ENCODE data around the gene SPINK6.

Gene SPINK6

GRCh38 chr5:148238418-148238794 is 35.6 kb downstream of the SPINK6 start, which contains the start of gene MARCOL:
MARCOL (plus strand) TSS chr5:148238525; CDS start chr5:148238598, 73 bp downstream.
- Mint-ChIP-seq H3K4me1 (ENCODE audit: low read depth in 2 of 2) (no peaks in the 10 kb centered on the region), H3K36me3 (ENCODE audit: insufficient read depth) (no peaks in the 10 kb centered on the region), H3K27me3 (no peaks in the 10 kb centered on the region), H3K27ac (no peak within 1 kb of the TSS), H3K4me3 (no peak within 1 kb of the TSS), H3K9me3 (no peaks in the 10 kb centered on the region)
- ATAC-seq (replicated peaks) (no peak), DNase-seq (no peak)

GRCh38 chr5:148248894-148249293 is 46.1 kb downstream of the SPINK6 start:
- Mint-ChIP-seq H3K9me3 (no peaks in the 10 kb centered on the region), H3K4me1 (ENCODE audit: low read depth in 2 of 2) (no peaks in the 10 kb centered on the region), H3K4me3 (no peak overlapping the region), H3K27me3 (no peaks in the 10 kb centered on the region), H3K36me3 (ENCODE audit: insufficient read depth) (no peaks in the 10 kb centered on the region), H3K27ac (no peak overlapping the region)
- DNase-seq (no peak), ATAC-seq (replicated peaks) (no peak)

- Mint-ChIP-seq H3K27me3 (no peaks in the 10 kb centered on the region), H3K9me3 (peaks cover 11 to 20% of the 10 kb centered on the region in 2 donors), H3K4me3 (no peak overlapping the region), H3K4me1 (ENCODE audit: low read depth in 2 of 2) (no peaks in the 10 kb centered on the region), H3K27ac (no peak overlapping the region), H3K36me3 (ENCODE audit: insufficient read depth) (no peaks in the 10 kb centered on the region)
- ATAC-seq (replicated peaks) (no peak), DNase-seq (no peak)
Observed at GRCh38 chr5:148255456-148255855, 52.6 kb downstream of the SPINK6 start.

- peaks cover 13 to 20% of the 10 kb centered on the region in 2 donors for H3K9me3 Mint-ChIP-seq
- DNase-seq, result no peak
- no peak overlapping the region for H3K27ac Mint-ChIP-seq
- H3K36me3 Mint-ChIP-seq (ENCODE audit: insufficient read depth), result no peaks in the 10 kb centered on the region
- H3K4me1 Mint-ChIP-seq (ENCODE audit: low read depth in 2 of 2), result no peaks in the 10 kb centered on the region
- H3K4me3 Mint-ChIP-seq, result no peak overlapping the region
- no peaks in the 10 kb centered on the region for H3K27me3 Mint-ChIP-seq
- ATAC-seq (replicated peaks), result no peak
Observed at GRCh38 chr5:148259288-148259687, 56.4 kb downstream of the SPINK6 start.

- no peak for ATAC-seq (replicated peaks)
- Mint-ChIP-seq H3K27ac (no peak overlapping the region), H3K27me3 (no peaks in the 10 kb centered on the region), H3K36me3 (ENCODE audit: insufficient read depth) (no peaks in the 10 kb centered on the region), H3K4me1 (ENCODE audit: low read depth in 2 of 2) (no peaks in the 10 kb centered on the region), H3K4me3 (no peak overlapping the region), H3K9me3 (peaks cover 13 to 20% of the 10 kb centered on the region in 2 donors)
- DNase-seq, result no peak
Observed at GRCh38 chr5:148261221-148261620, 58.4 kb downstream of the SPINK6 start.
